Tibial nerve (tissue), 4 donors: ENCODE measurements around the gene AGFG2.

Experiments
- EP300 ChIP-seq, 2 donors: sonication (generic); formaldehyde crosslinking; IDR thresholded peaks; one replicate each; pipeline ENCODE4 v1.6.1; 2017; ENCODE audit warnings: antibody characterized with exemption in 2 of 2, mild to moderate bottlenecking in 1 of 2
- POLR2A ChIP-seq, 2 donors: fragments of 450-650 bp; IDR thresholded peaks; one replicate each; pipeline ENCODE4 v1.6.1; 2017; ENCODE audit warnings: antibody characterized with exemption in 2 of 2, mild to moderate bottlenecking in 2 of 2, moderate library complexity in 2 of 2
- TF ChIP-seq, protein P1 (sequence below), 5 experiments: fragments of 200-600 bp in 3 of 5; fragments of 450-650 bp in 2 of 5; sonication (generic) in 3 of 5; IDR thresholded peaks; one replicate each; pipeline ENCODE4 v1.5.1; 2016 to 2019; ENCODE audit warnings: antibody characterized with exemption in 5 of 5, mild to moderate bottlenecking in 3 of 5, moderate library complexity in 2 of 5

DNA sequence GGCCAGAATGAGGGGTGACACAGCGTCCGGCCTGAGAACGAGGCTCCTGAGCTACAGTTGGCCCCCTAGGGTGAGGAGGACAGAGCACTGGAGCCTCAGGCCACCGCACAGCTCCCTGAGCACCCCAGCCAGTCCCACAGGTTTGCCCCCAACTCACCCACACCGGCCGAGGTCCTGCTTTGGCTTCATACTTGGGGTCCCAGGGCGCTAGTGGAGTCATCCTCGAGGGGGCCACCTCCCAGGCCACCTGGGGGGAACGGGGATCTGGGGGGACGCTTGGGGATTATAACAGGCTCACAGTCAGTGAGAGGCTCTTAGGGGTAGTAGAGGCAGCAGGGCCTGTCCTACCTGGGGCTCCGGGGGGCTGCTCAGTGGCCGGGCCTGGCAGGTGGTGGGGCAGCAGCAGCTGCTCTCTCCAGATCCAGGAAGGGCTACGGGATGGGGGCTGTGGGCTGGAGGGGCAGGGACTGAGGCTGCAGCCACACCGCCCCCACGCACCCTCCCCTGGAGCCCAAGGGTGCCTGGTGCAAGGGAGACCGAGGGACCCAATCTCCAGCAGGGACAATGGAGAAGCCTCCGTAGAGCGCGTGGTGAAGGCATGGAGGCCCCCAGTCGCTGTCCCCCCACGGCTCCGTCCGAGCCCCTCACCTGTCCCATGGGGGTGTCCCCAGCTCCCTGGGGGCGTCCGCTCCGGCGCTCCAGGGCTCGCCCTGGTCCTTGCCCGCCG lies 34.1 kb downstream of the AGFG2 start:
- TF ChIP-seq, protein P1, sequence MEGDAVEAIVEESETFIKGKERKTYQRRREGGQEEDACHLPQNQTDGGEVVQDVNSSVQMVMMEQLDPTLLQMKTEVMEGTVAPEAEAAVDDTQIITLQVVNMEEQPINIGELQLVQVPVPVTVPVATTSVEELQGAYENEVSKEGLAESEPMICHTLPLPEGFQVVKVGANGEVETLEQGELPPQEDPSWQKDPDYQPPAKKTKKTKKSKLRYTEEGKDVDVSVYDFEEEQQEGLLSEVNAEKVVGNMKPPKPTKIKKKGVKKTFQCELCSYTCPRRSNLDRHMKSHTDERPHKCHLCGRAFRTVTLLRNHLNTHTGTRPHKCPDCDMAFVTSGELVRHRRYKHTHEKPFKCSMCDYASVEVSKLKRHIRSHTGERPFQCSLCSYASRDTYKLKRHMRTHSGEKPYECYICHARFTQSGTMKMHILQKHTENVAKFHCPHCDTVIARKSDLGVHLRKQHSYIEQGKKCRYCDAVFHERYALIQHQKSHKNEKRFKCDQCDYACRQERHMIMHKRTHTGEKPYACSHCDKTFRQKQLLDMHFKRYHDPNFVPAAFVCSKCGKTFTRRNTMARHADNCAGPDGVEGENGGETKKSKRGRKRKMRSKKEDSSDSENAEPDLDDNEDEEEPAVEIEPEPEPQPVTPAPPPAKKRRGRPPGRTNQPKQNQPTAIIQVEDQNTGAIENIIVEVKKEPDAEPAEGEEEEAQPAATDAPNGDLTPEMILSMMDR (IDR thresholded peaks at IDR 0.05), result no peak
- TF ChIP-seq POLR2A (IDR thresholded peaks at IDR 0.05) (no peak), EP300 (IDR thresholded peaks at IDR 0.05) (no peak)
